Measurements from ENCODE around the gene PIK3R1. TPM values are rescaled to one million over a fixed set of nuclear protein-coding genes. Genes with fewer than 3 reads are reported as not detected.

The PIK3R1 gene
- total RNA-seq, 2 donors from 2014 or later: 29.8 to 30.2 TPM

- H3K4me1 Mint-ChIP-seq: peaks cover 21% of the 10 kb centered on the region
- WGBS, 2 experiments (ENCODE audit: insufficient coverage in 1 of 2, insufficient read length in 1 of 2): 85 to 93% methylated on average over 2 to 3 of the region's 3 CpGs
These were observed 52.7 kb downstream of the PIK3R1 start for GRCh38 chr5:68268101-68268851.

GRCh38 chr5:68268852-68269130 lies 53.2 kb downstream of the PIK3R1 start:
- Histone ChIP-seq H3K4me3 (ENCODE audit: low read length) (no peak overlapping the region), H3K4me1 (ENCODE audit: control insufficient read depth, insufficient read depth, low read length) (peaks cover 5% of the 10 kb centered on the region), H3K9ac (ENCODE audit: extremely low read depth, low read length, poor library complexity, severe bottlenecking) (no peak overlapping the region), H3K27me3 (ENCODE audit: control insufficient read depth, insufficient read depth, low read length, poor library complexity, severe bottlenecking) (no peaks in the 10 kb centered on the region), H3K36me3 (ENCODE audit: control insufficient read depth, insufficient read depth, low read length) (peaks cover 3% of the 10 kb centered on the region), H3K27ac (ENCODE audit: low read depth, low read length) (no peak overlapping the region), H3K9me3 (ENCODE audit: control insufficient read depth, low read length) (peaks cover 19% of the 10 kb centered on the region)
- Mint-ChIP-seq H3K9me3 (peaks cover 6% of the 10 kb centered on the region), H3K27ac (no peak overlapping the region), H3K27me3 (ENCODE audit: insufficient read depth) (no peaks in the 10 kb centered on the region), H3K36me3 (ENCODE audit: low read depth) (peaks cover 17% of the 10 kb centered on the region), H3K4me3 (no peak overlapping the region), H3K4me1 (peaks cover 23% of the 10 kb centered on the region)
- DNase-seq: no peak
- 95 to 98% methylated on average over 4 to 5 of the region's 5 CpGs for WGBS, 2 experiments (ENCODE audit: insufficient coverage in 1 of 2, insufficient read length in 1 of 2)
- TF ChIP-seq CTCF (conservative IDR thresholded peaks at IDR 0.05): no peak

More at GRCh38 chr5:68268101-68268851, 52.7 kb downstream of the PIK3R1 start:
- Histone ChIP-seq H3K36me3 (ENCODE audit: control insufficient read depth, insufficient read depth, low read length) (no peaks in the 10 kb centered on the region), H3K27me3 (ENCODE audit: control insufficient read depth, insufficient read depth, low read length, poor library complexity, severe bottlenecking) (no peaks in the 10 kb centered on the region), H3K4me3 (ENCODE audit: low read length) (no peak overlapping the region), H3K9me3 (ENCODE audit: control insufficient read depth, low read length) (peaks cover 19% of the 10 kb centered on the region), H3K9ac (ENCODE audit: extremely low read depth, low read length, poor library complexity, severe bottlenecking) (no peak overlapping the region), H3K4me1 (ENCODE audit: control insufficient read depth, insufficient read depth, low read length) (peaks cover 5% of the 10 kb centered on the region), H3K27ac (ENCODE audit: low read depth, low read length) (no peak overlapping the region)
- TF ChIP-seq CTCF (conservative IDR thresholded peaks at IDR 0.05): no peak
- H3K9me3 Mint-ChIP-seq: peaks cover 6% of the 10 kb centered on the region
- peaks cover 17% of the 10 kb centered on the region for H3K36me3 Mint-ChIP-seq (ENCODE audit: low read depth)
- no peak for DNase-seq
- no peak overlapping the region for H3K27ac Mint-ChIP-seq
- H3K4me3 Mint-ChIP-seq: no peak overlapping the region
- no peaks in the 10 kb centered on the region for H3K27me3 Mint-ChIP-seq (ENCODE audit: insufficient read depth)

GRCh38 chr5:68269820-68270219 lies 54.3 kb downstream of the PIK3R1 start:
- H3K4me3 Mint-ChIP-seq: no peak overlapping the region
- H3K4me1 Mint-ChIP-seq: peaks cover 24% of the 10 kb centered on the region

More at GRCh38 chr5:68269820-68270219, 54.3 kb downstream of the PIK3R1 start:
- Mint-ChIP-seq H3K27ac (peak overlapping the region; percentile 20), H3K27me3 (ENCODE audit: insufficient read depth) (no peaks in the 10 kb centered on the region), H3K36me3 (ENCODE audit: low read depth) (peaks cover 16% of the 10 kb centered on the region), H3K9me3 (peaks cover 6% of the 10 kb centered on the region)
- H3K27me3 ChIP-seq (ENCODE audit: control insufficient read depth, insufficient read depth, low read length, poor library complexity, severe bottlenecking): no peaks in the 10 kb centered on the region
- no peak for TF ChIP-seq CTCF (conservative IDR thresholded peaks at IDR 0.05)
- no peak for DNase-seq
- H3K27ac ChIP-seq (ENCODE audit: low read depth, low read length): no peak overlapping the region
- 100% methylated on average over 2 of the region's 2 CpGs; no CpG with 5 or more reads in 1 of the 2 experiments for WGBS, 2 experiments (ENCODE audit: insufficient coverage in 1 of 2, insufficient read length in 1 of 2)
- peaks cover 13% of the 10 kb centered on the region for H3K36me3 ChIP-seq (ENCODE audit: control insufficient read depth, insufficient read depth, low read length)
- peaks cover 5% of the 10 kb centered on the region for H3K4me1 ChIP-seq (ENCODE audit: control insufficient read depth, insufficient read depth, low read length)
- peaks cover 9% of the 10 kb centered on the region for H3K9me3 ChIP-seq (ENCODE audit: control insufficient read depth, low read length)
- H3K9ac ChIP-seq (ENCODE audit: extremely low read depth, low read length, poor library complexity, severe bottlenecking): no peak overlapping the region
- H3K4me3 ChIP-seq (ENCODE audit: low read length): no peak overlapping the region
